RCC 7860 (cell line): Measurements from ENCODE around the gene OR5A2.
"Not testable (repeated sequence)": the region's sequence is repeated elsewhere in the genome, so short reads cannot be mapped to it uniquely, and the experiment has no call there.

Experiments used
- DNase-seq: peaks from one replicate; pipeline ENCODE4 v3.0.0-alpha.2; 2015; ENCODE audit warnings: low spot score
- FAIRE-seq: peaks from 2 replicates; lab custom pipeline; 2012; peaks lifted over from hg19 to GRCh38; lab: Jason Lieb, UNC

OR5A2 gene

DNA sequence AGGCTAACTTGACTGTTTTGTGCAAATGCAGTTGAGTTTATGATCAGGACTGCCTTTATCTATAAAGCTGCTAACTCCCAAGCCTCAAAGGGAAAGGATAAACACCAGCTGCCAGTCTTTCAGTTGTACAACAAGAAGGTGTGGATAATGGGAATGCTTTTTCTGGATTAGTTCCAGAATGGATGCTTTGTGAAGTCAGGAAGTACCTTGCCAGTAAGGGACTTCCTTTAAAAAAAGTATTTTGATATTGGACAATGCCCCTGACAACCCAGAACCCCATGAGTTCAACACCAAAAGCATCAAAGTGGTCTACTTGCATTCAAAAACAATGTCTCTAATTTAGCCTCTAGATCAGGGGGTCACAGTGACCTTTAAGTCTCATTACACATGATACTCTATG lies 32.0 kb downstream of the OR5A2 start:
- FAIRE-seq, result no peak
- DNase-seq, result no peak

DNA sequence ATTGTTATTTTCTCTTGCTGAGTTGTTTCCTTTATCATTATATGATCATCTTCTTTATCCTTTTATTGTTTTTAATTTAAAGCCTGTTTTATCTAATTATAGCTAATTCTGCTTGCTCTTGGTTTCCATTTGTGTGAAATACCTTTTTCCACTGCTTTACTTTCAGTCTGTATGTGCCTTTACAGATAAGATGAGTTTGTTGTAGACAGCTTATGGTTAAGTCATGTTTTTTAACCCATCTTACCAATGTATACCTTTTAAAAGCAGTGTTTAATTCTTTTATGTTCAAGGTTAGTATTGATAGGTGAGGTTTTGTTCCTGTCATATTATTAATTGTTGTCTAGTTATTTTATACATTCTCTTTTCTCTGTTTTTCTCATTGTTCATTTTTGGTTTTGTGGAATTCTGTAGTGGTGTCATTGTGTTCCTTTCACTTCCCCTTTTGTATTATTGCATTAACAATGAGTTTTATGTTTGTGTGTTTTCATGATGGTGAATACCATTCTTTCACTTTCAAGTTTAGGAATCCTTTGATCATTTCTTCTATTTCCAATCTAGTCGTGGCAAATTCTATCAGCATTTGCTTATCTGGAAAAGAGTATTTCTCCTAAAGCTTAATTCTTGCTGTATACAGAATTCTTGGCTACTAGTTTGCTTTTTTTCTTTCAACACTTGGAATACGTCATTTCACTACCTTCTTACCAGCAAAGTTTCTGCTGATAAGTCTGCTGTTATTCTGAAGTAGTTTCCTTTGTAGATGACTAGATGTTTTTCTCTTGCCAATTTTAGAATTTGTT lies 45.8 kb downstream of the OR5A2 start:
- no peak for FAIRE-seq
- DNase-seq, result no peak

DNA sequence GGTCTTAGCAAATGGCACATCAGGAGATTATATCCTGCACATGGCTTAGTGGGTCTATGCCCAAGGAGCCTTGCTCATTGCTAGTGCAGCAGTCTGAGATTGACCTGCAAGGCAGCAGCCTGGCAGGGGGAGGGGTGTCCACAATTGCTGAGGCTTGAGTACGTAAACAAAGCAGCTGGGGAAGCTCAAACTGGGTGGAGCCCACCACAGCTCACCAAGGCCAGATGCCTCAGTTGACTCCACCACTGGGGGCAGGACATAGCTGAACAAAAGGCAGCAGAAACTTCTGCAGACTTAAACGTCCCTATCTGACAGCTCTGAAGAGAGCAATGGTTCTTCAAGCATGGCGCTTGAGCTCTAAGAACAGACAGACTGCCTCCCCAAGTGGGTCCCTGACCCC lies 53.9 kb downstream of the OR5A2 start:
- DNase-seq, FAIRE-seq: not testable (repeated sequence)

DNA sequence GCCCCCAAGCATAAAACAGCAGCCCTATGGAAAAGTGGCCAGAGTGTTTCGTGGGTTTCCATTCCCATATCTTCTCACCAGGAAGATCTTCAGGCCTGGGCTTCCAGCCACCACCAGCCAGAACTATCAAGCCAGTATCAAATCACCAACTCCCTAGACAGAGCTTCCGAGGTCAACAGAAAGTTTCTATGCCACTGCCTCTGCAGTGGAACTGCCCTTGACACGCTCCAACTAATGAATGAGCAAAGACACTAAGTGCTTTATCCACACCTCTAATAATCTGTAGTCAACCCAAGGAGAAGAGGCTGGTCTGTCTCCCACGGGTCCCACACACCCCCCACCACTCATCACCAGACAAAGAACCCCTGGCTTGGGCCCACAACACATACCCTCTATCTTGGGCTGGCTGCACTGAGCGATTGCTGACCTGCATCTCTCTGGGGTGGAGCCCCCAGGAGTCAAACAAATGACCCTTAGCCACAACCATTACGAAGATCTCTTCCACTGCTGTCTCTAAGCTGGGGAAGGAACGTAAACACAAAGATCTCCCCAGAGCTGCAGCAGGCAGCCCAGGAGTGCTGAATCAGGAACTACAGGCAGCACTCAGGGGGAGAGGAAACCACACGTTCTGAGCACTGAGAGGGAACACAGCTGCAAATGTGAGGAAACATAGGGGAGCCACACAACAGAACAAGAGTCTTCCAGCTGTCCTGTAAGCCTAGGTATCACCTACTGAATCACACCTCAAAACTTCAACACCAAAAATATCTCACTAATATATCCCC lies 57.8 kb downstream of the OR5A2 start:
- no peak for FAIRE-seq
- no peak for DNase-seq
